Osteocyte (in vitro differentiated cells): Measurements from ENCODE around the gene GRID1. TPM values are rescaled to one million over a fixed set of nuclear protein-coding genes. Genes with fewer than 3 reads are reported as not detected.
A peak's percentile ranks its signal among the peaks of the same experiment; 100 is the strongest.

Source experiments
- DNase-seq: peaks from one replicate; pipeline ENCODE4 v3.0.0; 2021; ENCODE audit warnings: mixed read lengths; ENCODE audit not compliant: unreplicated experiment; ENCODE audit errors: extremely low spot score
- H3K27ac Mint-ChIP-seq: one replicate; pipeline ENCODE4 v1.8.0; 2021; ENCODE audit warnings: mild to moderate bottlenecking, mixed read lengths; ENCODE audit not compliant: unreplicated experiment
- H3K27me3 Mint-ChIP-seq: one replicate; pipeline ENCODE4 v1.8.0; 2021; ENCODE audit warnings: mixed read lengths; ENCODE audit not compliant: unreplicated experiment
- H3K36me3 Mint-ChIP-seq: one replicate; pipeline ENCODE4 v1.8.0; 2021; ENCODE audit warnings: mixed read lengths; ENCODE audit not compliant: unreplicated experiment
- H3K4me1 Mint-ChIP-seq: one replicate; pipeline ENCODE4 v1.8.0; 2021; ENCODE audit warnings: mixed read lengths; ENCODE audit not compliant: unreplicated experiment
- H3K4me3 Mint-ChIP-seq: one replicate; pipeline ENCODE4 v1.8.0; 2021; ENCODE audit warnings: mild to moderate bottlenecking, moderate library complexity, mixed read lengths; ENCODE audit not compliant: unreplicated experiment
- H3K9me3 Mint-ChIP-seq: one replicate; pipeline ENCODE4 v1.8.0; 2021; ENCODE audit warnings: mixed read lengths; ENCODE audit not compliant: unreplicated experiment
- CTCF ChIP-seq: fragments of 200-600 bp; sonication (generic); IDR thresholded peaks from 2 replicates; pipeline ENCODE4 v1.5.0; 2021; ENCODE audit warnings: antibody characterized with exemption, mild to moderate bottlenecking, moderate library complexity
- total RNA-seq: library from RNA; stranded (reverse); gene quantifications from 2 replicates; pipeline ENCODE4 v1.2.1, GENCODE V29; 2021

The GRID1 gene
- total RNA-seq, 1 donor from 2014 or later = 0.11 TPM

- TF ChIP-seq CTCF = no peak
- DNase-seq = peak; percentile 73
- Mint-ChIP-seq H3K36me3 (no peaks in the 10 kb centered on the region), H3K4me1 (no peaks in the 10 kb centered on the region), H3K9me3 (no peaks in the 10 kb centered on the region), H3K27me3 (peaks cover 57% of the 10 kb centered on the region), H3K27ac (no peak overlapping the region), H3K4me3 (no peak overlapping the region)
Observed at GRCh38 chr10:86376403-86376802, 9.8 kb upstream of the GRID1 start.

GRCh38 chr10:86375204-86375603, 8.6 kb upstream of the GRID1 start:
- no peak for TF ChIP-seq CTCF
- no peaks in the 10 kb centered on the region for H3K4me1 Mint-ChIP-seq
- peaks cover 57% of the 10 kb centered on the region for H3K27me3 Mint-ChIP-seq
- no peaks in the 10 kb centered on the region for H3K36me3 Mint-ChIP-seq
- no peaks in the 10 kb centered on the region for H3K9me3 Mint-ChIP-seq
- no peak overlapping the region for H3K27ac Mint-ChIP-seq
- DNase-seq = peak; percentile 38
- no peak overlapping the region for H3K4me3 Mint-ChIP-seq

GRCh38 chr10:86374664-86375063, 8.1 kb upstream of the GRID1 start:
- DNase-seq = peak; percentile 80
- H3K4me3 Mint-ChIP-seq = no peak overlapping the region
- no peak for TF ChIP-seq CTCF
- H3K27me3 Mint-ChIP-seq = peaks cover 58% of the 10 kb centered on the region
- H3K36me3 Mint-ChIP-seq = no peaks in the 10 kb centered on the region
- H3K27ac Mint-ChIP-seq = no peak overlapping the region
- no peaks in the 10 kb centered on the region for H3K4me1 Mint-ChIP-seq
- H3K9me3 Mint-ChIP-seq = no peaks in the 10 kb centered on the region

GRCh38 chr10:86373828-86374227, 7.2 kb upstream of the GRID1 start:
- H3K36me3 Mint-ChIP-seq = no peaks in the 10 kb centered on the region
- DNase-seq = peak; percentile 70
- no peaks in the 10 kb centered on the region for H3K4me1 Mint-ChIP-seq
- H3K27me3 Mint-ChIP-seq = peaks cover 59% of the 10 kb centered on the region
- H3K9me3 Mint-ChIP-seq = no peaks in the 10 kb centered on the region
- H3K27ac Mint-ChIP-seq = no peak overlapping the region
- no peak overlapping the region for H3K4me3 Mint-ChIP-seq
- TF ChIP-seq CTCF = no peak

- no peak overlapping the region for H3K4me3 Mint-ChIP-seq
- H3K36me3 Mint-ChIP-seq = no peaks in the 10 kb centered on the region
- no peaks in the 10 kb centered on the region for H3K4me1 Mint-ChIP-seq
- peak; percentile 57 for DNase-seq
- TF ChIP-seq CTCF = no peak
- H3K27ac Mint-ChIP-seq = no peak overlapping the region
- peaks cover 60% of the 10 kb centered on the region for H3K27me3 Mint-ChIP-seq
- no peaks in the 10 kb centered on the region for H3K9me3 Mint-ChIP-seq
Observed at GRCh38 chr10:86373251-86373650, 6.7 kb upstream of the GRID1 start.
